DMS114 treated with DMSO at 0.1 percent for 48 hours (cell line): ENCODE measurements around the gene TIMM10.

Source experiments
- DNase-seq: peaks from one replicate; lab custom pipeline; 2025; ENCODE audit not compliant: unreplicated experiment; lab: John Stamatoyannopoulos, UW

TIMM10 gene

GRCh38 chr11:57485217-57485990 lies 45.1 kb downstream of the TIMM10 start:
- no peak for DNase-seq

GRCh38 chr11:57484141-57484710 lies 46.3 kb downstream of the TIMM10 start:
- no peak for DNase-seq

DNA sequence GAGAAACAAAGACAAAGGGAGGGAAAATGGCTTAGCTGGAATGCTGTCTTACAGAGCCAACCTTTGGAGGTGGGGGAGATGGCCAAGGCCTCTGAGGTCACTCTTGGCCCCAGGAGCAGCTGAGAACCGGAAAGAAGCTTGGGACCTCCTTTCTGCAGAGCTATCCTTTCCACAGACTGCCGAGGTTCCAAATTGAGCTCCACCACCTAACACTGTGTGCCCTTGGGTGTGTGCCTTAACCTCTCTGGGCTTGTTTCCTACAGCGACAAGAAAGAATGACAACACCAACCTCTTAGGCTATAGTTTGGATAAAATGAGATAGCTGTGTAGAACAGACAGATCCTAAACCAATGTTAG lies 47.0 kb downstream of the TIMM10 start:
- no peak for DNase-seq

- no peak for DNase-seq
Observed at GRCh38 chr11:57482782-57483561, 47.6 kb downstream of the TIMM10 start.

DNA sequence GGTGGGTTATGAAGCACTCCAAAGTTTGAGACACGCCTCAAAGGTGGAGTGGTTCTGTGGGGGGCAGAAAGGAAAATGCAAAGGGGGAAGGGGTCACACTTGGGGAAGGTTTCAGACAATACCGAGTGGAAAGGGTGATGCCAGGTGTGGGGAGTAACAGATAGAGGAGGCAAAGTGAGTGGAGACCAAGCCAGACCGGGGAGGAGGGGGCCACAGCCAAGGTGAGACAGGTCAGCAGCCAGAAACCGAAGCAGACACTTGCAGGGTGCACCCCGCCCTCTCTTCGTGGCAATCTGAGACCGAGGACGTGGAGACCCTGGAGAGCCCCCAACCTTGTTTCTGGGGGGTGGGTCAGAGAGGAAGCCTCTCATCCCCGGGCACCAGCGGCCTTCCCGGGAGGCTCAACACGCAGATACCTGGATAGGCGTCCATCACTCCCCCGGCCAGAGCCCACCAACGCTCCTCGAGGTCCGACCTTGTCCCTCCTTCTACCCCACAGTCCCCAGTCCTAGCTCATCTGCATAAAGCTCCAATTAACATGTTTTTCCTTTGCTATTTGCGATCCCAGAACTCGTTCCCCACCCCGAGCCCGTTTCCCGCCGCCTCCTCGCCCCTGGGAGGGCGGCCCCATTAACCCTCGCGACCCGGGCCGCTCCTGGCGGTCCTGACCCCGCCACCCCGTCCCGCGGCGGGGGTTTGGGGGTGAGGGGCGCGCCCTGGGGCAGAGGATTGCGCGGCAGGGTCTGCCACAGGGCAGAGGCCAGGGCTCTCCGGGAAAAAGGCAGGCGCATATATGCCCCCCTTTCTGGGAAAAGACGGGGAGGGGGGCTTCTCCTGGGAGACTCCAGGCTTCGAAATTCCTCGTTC lies 48.4 kb downstream of the TIMM10 start:
- DNase-seq, result no peak

DNA sequence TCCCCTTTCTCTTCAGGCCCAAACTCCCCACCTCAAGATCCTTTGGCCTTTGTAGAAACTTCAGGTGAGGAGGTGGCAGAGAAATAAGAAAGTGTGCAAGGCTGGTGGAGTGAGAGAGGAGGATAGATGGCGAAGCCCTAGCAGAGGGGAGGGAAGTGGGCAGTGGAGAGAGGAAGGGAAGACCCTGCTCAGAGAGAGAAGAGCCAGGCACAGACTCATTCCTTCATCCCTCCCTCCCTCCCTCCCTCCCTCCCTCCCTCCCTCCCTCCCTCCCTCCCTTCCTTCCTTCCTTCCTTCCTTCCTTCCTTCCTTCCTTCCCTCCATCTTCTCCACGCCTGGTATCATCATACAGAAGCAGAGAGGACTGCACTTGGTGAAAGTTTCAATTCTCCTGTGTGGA lies 49.2 kb downstream of the TIMM10 start:
- no peak for DNase-seq

GRCh38 chr11:57480409-57481137 lies 50.0 kb downstream of the TIMM10 start:
- no peak for DNase-seq

- no peak for DNase-seq
Observed at GRCh38 chr11:57479911-57480310, 50.6 kb downstream of the TIMM10 start.

- no peak for DNase-seq
Observed at GRCh38 chr11:57479021-57479663, 51.4 kb downstream of the TIMM10 start.
